ENCODE measurements around the gene PHLDB3. TPM values are rescaled to one million over a fixed set of nuclear protein-coding genes. Genes with fewer than 3 reads are reported as not detected.

Gene PHLDB3
- total and polyA plus RNA-seq, 2 of the 13 experiments (the other 11 are each of a cell fraction or from before 2014, with no cell fraction given), result 11.3 to 14.5 TPM

DNA sequence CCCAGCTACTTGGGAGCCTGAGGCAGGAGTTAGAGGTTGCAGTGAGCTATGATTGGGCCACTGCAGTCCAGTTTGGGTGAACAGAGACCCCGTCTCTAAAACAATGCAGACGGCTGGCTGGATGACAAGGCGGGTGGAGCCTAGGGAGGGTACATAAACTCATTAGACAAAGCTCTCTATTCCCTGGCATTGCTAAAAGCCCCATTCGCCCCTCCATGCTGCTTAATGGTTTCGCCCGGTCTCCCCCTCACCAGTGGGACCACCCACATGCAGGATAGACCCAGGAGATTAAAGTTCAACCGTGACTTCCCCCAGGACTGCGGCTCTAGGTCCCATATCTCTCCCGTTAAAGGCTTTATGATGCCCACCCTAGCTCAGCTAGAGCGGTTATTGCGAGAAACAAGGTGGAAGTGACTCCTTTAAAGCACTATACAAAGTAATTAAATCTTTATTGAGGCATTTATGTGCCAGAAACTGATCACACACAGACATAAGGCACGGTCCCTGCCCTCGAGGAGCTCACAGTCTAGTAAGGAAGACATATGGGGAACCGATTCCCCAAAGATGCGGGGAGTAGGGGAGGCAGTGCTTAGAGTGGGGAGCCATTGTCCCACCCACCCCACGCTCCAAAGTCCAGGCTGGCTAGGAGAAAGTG is 44.1 kb downstream of the PHLDB3 start:
- in situ Hi-C loops (cut with HindIII; ENCODE audit: extremely low pct_ligation_motif_present, low pct_unique_long_range_greater_than_20kb) (no loop called here), intact Hi-C loops (cut with micrococcal nuclease; ENCODE audit: unreplicated experiment) (no loop called here)
- WGBS (ENCODE audit: low lambda C conversion rate), result 41% methylated on average over 16 of the region's 16 CpGs
- FAIRE-seq (no peak), ATAC-seq (no peak), DNase-seq (ENCODE audit: low spot score) (peak; percentile 35)
- no peak overlapping the region for H3K9ac ChIP-seq (ENCODE audit: insufficient read depth, low read depth, low read length)
- peaks cover 40% of the 10 kb centered on the region for H3K4me1 ChIP-seq (ENCODE audit: insufficient read depth, low read length)
- no peak overlapping the region for H2AFZ ChIP-seq (ENCODE audit: low read length)
- H3K36me3 ChIP-seq (replicated peaks in 1 of 2; ENCODE audit: control insufficient read depth in 1 of 2, insufficient read depth in 2 of 2, low read length in 2 of 2), result no peaks in the 10 kb centered on the region
- H3K27me3 ChIP-seq (ENCODE audit: control insufficient read depth in 1 of 2, insufficient read depth in 2 of 2, low read length in 2 of 2), result no peaks in the 10 kb centered on the region
- ChIA-PET POLR2A (interaction anchor here (2.0 kb wide), 1 partner anchor 44 kb away, joined by 11 read pairs; the partner anchor contains the start of gene PHLDB3), CTCF (ENCODE audit: low intra/inter-chr PET ratio, low total read pairs) (no interaction called here)
- no TSS peak for BruUV-seq (replicated peaks)
- H4K20me1 ChIP-seq (ENCODE audit: insufficient read depth, low read length), result no peaks in the 10 kb centered on the region
- H3K4me2 ChIP-seq (ENCODE audit: low read depth, low read length), result peak overlapping the region; percentile 57
- TF ChIP-seq ZNF143 (CRISPR knock-in tag; IDR thresholded peaks at IDR 0.05) (no peak), BHLHE40 (IDR thresholded peaks at IDR 0.05; ENCODE audit: low read length) (peak; percentile 80), ZFP36L1 (CRISPR knock-in tag; IDR thresholded peaks at IDR 0.05) (no peak), POLR2AphosphoS5 (IDR thresholded peaks at IDR 0.05; ENCODE audit: low read depth, low read length) (0 out of 2 replicates have a peak, but pooled peaks have one; percentile 34), NCOA2 (CRISPR knock-in tag; IDR thresholded peaks at IDR 0.05) (no peak), ZNF546 (CRISPR knock-in tag; conservative IDR thresholded peaks at IDR 0.05) (no peak), RFX1 (IDR thresholded peaks at IDR 0.05) (no peak), NCOR1 (IDR thresholded peaks at IDR 0.05; ENCODE audit: borderline replicate concordance, low read length) (peak; percentile 37; the same call in 1 of the 2 replicates), SNAI1 (CRISPR knock-in tag; IDR thresholded peaks at IDR 0.05; ENCODE audit: borderline replicate concordance) (no peak)
- TF ChIP-seq, protein P1, sequence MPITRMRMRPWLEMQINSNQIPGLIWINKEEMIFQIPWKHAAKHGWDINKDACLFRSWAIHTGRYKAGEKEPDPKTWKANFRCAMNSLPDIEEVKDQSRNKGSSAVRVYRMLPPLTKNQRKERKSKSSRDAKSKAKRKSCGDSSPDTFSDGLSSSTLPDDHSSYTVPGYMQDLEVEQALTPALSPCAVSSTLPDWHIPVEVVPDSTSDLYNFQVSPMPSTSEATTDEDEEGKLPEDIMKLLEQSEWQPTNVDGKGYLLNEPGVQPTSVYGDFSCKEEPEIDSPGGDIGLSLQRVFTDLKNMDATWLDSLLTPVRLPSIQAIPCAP (CRISPR knock-in tag; IDR thresholded peaks at IDR 0.05; ENCODE audit: low read depth), result no peak
- TF ChIP-seq, protein P2, sequence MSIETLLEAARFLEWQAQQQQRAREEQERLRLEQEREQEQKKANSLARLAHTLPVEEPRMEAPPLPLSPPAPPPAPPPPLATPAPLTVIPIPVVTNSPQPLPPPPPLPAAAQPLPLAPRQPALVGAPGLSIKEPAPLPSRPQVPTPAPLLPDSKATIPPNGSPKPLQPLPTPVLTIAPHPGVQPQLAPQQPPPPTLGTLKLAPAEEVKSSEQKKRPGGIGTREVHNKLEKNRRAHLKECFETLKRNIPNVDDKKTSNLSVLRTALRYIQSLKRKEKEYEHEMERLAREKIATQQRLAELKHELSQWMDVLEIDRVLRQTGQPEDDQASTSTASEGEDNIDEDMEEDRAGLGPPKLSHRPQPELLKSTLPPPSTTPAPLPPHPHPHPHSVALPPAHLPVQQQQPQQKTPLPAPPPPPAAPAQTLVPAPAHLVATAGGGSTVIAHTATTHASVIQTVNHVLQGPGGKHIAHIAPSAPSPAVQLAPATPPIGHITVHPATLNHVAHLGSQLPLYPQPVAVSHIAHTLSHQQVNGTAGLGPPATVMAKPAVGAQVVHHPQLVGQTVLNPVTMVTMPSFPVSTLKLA (IDR thresholded peaks at IDR 0.05), result no peak
- TF ChIP-seq, protein P3, sequence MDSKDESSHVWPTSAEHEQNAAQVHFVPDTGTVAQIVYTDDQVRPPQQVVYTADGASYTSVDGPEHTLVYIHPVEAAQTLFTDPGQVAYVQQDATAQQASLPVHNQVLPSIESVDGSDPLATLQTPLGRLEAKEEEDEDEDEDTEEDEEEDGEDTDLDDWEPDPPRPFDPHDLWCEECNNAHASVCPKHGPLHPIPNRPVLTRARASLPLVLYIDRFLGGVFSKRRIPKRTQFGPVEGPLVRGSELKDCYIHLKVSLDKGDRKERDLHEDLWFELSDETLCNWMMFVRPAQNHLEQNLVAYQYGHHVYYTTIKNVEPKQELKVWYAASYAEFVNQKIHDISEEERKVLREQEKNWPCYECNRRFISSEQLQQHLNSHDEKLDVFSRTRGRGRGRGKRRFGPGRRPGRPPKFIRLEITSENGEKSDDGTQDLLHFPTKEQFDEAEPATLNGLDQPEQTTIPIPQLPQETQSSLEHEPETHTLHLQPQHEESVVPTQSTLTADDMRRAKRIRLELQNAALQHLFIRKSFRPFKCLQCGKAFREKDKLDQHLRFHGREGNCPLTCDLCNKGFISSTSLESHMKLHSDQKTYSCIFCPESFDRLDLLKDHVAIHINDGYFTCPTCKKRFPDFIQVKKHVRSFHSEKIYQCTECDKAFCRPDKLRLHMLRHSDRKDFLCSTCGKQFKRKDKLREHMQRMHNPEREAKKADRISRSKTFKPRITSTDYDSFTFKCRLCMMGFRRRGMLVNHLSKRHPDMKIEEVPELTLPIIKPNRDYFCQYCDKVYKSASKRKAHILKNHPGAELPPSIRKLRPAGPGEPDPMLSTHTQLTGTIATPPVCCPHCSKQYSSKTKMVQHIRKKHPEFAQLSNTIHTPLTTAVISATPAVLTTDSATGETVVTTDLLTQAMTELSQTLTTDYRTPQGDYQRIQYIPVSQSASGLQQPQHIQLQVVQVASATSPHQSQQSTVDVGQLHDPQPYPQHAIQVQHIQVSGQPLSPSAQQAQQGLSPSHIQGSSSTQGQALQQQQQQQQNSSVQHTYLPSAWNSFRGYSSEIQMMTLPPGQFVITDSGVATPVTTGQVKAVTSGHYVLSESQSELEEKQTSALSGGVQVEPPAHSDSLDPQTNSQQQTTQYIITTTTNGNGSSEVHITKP (CRISPR knock-in tag; IDR thresholded peaks at IDR 0.05; ENCODE audit: low read depth), result peak; percentile 98
- TF ChIP-seq, protein P4, sequence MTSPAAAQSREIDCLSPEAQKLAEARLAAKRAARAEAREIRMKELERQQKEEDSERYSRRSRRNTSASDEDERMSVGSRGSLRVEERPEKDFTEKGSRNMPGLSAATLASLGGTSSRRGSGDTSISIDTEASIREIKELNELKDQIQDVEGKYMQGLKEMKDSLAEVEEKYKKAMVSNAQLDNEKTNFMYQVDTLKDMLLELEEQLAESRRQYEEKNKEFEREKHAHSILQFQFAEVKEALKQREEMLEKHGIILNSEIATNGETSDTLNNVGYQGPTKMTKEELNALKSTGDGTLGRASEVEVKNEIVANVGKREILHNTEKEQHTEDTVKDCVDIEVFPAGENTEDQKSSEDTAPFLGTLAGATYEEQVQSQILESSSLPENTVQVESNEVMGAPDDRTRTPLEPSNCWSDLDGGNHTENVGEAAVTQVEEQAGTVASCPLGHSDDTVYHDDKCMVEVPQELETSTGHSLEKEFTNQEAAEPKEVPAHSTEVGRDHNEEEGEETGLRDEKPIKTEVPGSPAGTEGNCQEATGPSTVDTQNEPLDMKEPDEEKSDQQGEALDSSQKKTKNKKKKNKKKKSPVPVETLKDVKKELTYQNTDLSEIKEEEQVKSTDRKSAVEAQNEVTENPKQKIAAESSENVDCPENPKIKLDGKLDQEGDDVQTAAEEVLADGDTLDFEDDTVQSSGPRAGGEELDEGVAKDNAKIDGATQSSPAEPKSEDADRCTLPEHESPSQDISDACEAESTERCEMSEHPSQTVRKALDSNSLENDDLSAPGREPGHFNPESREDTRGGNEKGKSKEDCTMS (CRISPR knock-in tag; conservative IDR thresholded peaks at IDR 0.05), result no peak
- TF ChIP-seq, protein P5, sequence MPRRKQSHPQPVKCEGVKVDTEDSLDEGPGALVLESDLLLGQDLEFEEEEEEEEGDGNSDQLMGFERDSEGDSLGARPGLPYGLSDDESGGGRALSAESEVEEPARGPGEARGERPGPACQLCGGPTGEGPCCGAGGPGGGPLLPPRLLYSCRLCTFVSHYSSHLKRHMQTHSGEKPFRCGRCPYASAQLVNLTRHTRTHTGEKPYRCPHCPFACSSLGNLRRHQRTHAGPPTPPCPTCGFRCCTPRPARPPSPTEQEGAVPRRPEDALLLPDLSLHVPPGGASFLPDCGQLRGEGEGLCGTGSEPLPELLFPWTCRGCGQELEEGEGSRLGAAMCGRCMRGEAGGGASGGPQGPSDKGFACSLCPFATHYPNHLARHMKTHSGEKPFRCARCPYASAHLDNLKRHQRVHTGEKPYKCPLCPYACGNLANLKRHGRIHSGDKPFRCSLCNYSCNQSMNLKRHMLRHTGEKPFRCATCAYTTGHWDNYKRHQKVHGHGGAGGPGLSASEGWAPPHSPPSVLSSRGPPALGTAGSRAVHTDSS (CRISPR knock-in tag; conservative IDR thresholded peaks at IDR 0.05), result no peak
- no peak overlapping the region for H3K27ac ChIP-seq (ENCODE audit: extremely low read length, insufficient read depth, low read length)
- H3K4me3 ChIP-seq (replicated peaks in 1 of 3; ENCODE audit: insufficient read depth in 1 of 3, low read depth in 2 of 3, low read length in 3 of 3), result peak overlapping the region in 1 of 3 experiments; percentile 0; a peak in 1 of 6 replicates
- no peaks in the 10 kb centered on the region for H3K9me3 ChIP-seq (ENCODE audit: low read length)
- H3K79me2 ChIP-seq (ENCODE audit: insufficient read depth, low read length), result no peaks in the 10 kb centered on the region
